Ishikawa (cell line): Measurements from ENCODE around the gene PCAT6.
A peak's percentile ranks its signal among the peaks of the same experiment; 100 is the strongest.

ENCODE experiments used
- CEBPB ChIP-seq: IDR thresholded peaks from 2 replicates; pipeline ENCODE4 v1.6.1; 2012
- CREB1 ChIP-seq: IDR thresholded peaks from 2 replicates; pipeline ENCODE4 v1.6.1; 2012; ENCODE audit warnings: low read depth
- EGR1 ChIP-seq: IDR thresholded peaks from 2 replicates; pipeline ENCODE4 v1.6.1; 2012
- EP300 ChIP-seq: IDR thresholded peaks from 2 replicates; pipeline ENCODE4 v1.6.1; 2012; ENCODE audit warnings: borderline replicate concordance
- FOXM1 ChIP-seq: IDR thresholded peaks from 2 replicates; pipeline ENCODE4 v1.6.1; 2012; ENCODE audit warnings: low read depth, borderline replicate concordance
- NFIC ChIP-seq: IDR thresholded peaks from 2 replicates; pipeline ENCODE4 v1.6.1; 2012
- RAD21 ChIP-seq: IDR thresholded peaks from 2 replicates; pipeline ENCODE4 v1.6.1; 2012; ENCODE audit warnings: low read depth
- TAF1 ChIP-seq: IDR thresholded peaks from 2 replicates; pipeline ENCODE4 v1.6.1; 2012; ENCODE audit warnings: low read depth, mild to moderate bottlenecking
- TCF12 ChIP-seq: IDR thresholded peaks from 2 replicates; pipeline ENCODE4 v1.6.1; 2012; ENCODE audit warnings: low read depth
- TEAD4 ChIP-seq: IDR thresholded peaks from 2 replicates; pipeline ENCODE4 v1.6.1; 2012
- ZBTB7A ChIP-seq: IDR thresholded peaks from 2 replicates; pipeline ENCODE4 v1.6.1; 2012; ENCODE audit warnings: low read depth
- TF ChIP-seq, protein P1 (sequence below): IDR thresholded peaks from 2 replicates; pipeline ENCODE4 v1.6.1; 2012
- TF ChIP-seq, protein P2 (sequence below): IDR thresholded peaks from 2 replicates; pipeline ENCODE4 v1.6.1; 2012
- TF ChIP-seq, protein P3 (sequence below): IDR thresholded peaks from 2 replicates; pipeline ENCODE4 v1.6.1; 2012; ENCODE audit warnings: low read depth, mild to moderate bottlenecking

DNA sequence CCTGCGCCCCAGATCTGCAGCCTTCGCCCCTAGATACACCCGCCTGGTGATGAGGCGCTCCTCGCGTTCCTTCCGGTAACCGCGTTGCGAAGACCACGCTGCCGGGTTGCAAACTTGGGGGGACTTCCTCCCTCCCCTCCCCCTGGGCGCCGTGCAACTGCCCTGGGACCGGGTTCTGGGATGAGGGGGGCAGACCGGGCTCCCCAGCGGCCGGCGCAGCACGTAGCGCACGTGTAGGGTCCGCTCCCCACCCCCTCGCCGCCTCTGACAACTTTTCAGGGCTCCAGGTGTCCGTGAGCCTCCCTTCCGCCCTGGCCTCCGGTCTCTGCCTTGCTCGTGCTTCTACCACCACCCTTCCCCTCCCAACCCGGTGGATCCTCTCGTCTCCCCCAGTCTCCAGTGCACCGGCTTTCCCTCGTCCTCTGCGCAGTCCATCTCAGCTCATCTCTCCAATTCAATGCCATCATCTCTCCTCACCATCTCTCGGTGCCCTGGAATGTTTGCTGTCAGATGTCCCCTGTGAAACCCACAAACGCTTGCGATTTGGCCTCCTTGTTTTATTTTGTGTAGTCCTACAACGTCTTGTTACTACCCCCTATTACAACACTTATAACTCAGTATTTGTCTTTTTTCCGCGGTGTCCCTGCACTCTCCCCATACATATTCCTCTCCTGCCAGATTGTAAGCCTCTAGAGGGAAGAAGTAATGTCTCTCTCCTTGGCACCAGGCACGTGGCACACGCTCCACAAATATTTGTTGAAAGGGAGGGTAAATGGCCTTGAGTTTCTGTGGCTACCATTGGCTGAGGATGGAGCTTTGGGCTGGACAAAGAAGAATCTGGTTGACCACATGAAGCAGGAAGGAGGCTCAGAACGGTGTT, 782 bp downstream of the PCAT6 start:
- TF ChIP-seq TCF12 (no peak), FOXM1 (no peak), CEBPB (no peak), TEAD4 (no peak), ZBTB7A (no peak), EGR1 (no peak), TAF1 (no peak), CREB1 (no peak), RAD21 (no peak), EP300 (no peak), NFIC (no peak)
- TF ChIP-seq, protein P1, sequence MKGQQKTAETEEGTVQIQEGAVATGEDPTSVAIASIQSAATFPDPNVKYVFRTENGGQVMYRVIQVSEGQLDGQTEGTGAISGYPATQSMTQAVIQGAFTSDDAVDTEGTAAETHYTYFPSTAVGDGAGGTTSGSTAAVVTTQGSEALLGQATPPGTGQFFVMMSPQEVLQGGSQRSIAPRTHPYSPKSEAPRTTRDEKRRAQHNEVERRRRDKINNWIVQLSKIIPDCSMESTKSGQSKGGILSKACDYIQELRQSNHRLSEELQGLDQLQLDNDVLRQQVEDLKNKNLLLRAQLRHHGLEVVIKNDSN = no peak
- TF ChIP-seq, protein P2, sequence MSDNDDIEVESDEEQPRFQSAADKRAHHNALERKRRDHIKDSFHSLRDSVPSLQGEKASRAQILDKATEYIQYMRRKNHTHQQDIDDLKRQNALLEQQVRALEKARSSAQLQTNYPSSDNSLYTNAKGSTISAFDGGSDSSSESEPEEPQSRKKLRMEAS = peak; percentile 25; the same call in 1 of the 2 replicates
- TF ChIP-seq, protein P3, sequence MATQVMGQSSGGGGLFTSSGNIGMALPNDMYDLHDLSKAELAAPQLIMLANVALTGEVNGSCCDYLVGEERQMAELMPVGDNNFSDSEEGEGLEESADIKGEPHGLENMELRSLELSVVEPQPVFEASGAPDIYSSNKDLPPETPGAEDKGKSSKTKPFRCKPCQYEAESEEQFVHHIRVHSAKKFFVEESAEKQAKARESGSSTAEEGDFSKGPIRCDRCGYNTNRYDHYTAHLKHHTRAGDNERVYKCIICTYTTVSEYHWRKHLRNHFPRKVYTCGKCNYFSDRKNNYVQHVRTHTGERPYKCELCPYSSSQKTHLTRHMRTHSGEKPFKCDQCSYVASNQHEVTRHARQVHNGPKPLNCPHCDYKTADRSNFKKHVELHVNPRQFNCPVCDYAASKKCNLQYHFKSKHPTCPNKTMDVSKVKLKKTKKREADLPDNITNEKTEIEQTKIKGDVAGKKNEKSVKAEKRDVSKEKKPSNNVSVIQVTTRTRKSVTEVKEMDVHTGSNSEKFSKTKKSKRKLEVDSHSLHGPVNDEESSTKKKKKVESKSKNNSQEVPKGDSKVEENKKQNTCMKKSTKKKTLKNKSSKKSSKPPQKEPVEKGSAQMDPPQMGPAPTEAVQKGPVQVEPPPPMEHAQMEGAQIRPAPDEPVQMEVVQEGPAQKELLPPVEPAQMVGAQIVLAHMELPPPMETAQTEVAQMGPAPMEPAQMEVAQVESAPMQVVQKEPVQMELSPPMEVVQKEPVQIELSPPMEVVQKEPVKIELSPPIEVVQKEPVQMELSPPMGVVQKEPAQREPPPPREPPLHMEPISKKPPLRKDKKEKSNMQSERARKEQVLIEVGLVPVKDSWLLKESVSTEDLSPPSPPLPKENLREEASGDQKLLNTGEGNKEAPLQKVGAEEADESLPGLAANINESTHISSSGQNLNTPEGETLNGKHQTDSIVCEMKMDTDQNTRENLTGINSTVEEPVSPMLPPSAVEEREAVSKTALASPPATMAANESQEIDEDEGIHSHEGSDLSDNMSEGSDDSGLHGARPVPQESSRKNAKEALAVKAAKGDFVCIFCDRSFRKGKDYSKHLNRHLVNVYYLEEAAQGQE = no peak
